GM10266 (cell line): ENCODE data around the gene RERG.

ENCODE experiments used
- DNase-seq: peaks from one replicate; pipeline ENCODE4 v3.0.0; 2012; ENCODE audit errors: extremely low spot score
- TF ChIP-seq, protein P1 (sequence below): IDR thresholded peaks from 2 replicates; pipeline ENCODE4 v1.5.1; 2012; ENCODE audit warnings: mild to moderate bottlenecking, low read depth; ENCODE audit not compliant: control insufficient read depth, insufficient read depth; ENCODE audit errors: missing control alignments

Gene RERG

DNA sequence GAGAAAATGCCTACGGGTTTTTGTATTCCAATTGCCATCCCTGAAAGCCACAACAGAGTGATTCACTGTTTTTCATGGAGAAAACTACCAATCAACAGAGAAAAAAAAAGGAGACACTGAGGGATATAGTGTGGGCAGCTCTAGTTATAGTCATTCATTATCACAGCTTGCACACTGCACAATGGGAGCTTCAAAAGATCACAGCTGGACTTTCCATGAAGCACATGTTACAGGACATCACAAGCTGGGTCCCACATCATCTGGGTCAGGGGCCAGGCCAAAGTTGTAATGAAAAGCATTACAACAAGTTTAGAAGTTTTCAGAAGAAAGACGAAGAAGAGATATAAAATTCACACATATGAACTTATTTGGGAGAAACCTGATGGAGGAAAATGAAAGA is 41.5 kb downstream of the RERG start:
- DNase-seq = no peak
- TF ChIP-seq, protein P1, sequence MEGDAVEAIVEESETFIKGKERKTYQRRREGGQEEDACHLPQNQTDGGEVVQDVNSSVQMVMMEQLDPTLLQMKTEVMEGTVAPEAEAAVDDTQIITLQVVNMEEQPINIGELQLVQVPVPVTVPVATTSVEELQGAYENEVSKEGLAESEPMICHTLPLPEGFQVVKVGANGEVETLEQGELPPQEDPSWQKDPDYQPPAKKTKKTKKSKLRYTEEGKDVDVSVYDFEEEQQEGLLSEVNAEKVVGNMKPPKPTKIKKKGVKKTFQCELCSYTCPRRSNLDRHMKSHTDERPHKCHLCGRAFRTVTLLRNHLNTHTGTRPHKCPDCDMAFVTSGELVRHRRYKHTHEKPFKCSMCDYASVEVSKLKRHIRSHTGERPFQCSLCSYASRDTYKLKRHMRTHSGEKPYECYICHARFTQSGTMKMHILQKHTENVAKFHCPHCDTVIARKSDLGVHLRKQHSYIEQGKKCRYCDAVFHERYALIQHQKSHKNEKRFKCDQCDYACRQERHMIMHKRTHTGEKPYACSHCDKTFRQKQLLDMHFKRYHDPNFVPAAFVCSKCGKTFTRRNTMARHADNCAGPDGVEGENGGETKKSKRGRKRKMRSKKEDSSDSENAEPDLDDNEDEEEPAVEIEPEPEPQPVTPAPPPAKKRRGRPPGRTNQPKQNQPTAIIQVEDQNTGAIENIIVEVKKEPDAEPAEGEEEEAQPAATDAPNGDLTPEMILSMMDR = no peak

- no peak for DNase-seq
- TF ChIP-seq, protein P1 = no peak
Measured at GRCh38 chr12:15173142-15173541, 48.1 kb downstream of the RERG start.

GRCh38 chr12:15172060-15172822 is 49.0 kb downstream of the RERG start:
- TF ChIP-seq, protein P1 = no peak
- no peak for DNase-seq

- TF ChIP-seq, protein P1 = no peak
- no peak for DNase-seq
Measured at GRCh38 chr12:15171012-15171655, 50.1 kb downstream of the RERG start.

DNA sequence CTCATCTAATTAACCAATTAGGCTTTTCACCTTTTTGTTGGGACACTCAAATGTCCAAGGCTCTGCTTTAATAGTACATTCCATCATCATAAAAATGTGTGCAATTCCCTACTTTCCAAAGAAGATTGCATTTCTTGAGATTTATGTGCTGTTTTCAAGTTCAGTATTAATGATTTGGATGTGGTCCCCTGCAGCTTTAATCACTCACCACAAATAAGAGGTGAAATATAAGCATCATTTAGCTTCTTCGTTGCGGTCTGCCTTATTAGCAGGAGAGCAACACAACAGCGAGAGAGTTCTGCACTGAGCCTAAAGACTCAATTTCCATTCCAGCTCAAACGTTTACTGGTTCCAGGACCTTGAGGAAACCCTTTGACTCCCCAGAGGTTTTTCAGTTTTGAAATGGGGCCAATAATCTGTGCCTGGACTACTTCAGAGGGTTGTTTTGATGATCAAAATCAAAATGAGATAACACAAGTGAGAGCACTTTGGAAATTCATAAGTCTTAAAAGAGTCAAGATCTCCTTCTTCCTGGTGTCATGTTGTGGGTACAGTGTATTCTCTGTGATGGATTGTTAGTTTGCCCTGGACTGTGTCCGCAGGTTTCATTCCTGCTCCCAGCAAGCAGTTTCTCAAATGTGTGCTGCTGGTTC is 53.1 kb downstream of the RERG start:
- no peak for DNase-seq
- TF ChIP-seq, protein P1 = no peak

GRCh38 chr12:15165012-15165659 is 56.1 kb downstream of the RERG start:
- TF ChIP-seq, protein P1 = no peak
- no peak for DNase-seq
